K562 (cell line): ENCODE data around the gene RAP1GAP2. TPM values are rescaled to one million over a fixed set of nuclear protein-coding genes. Genes with fewer than 3 reads are reported as not detected.
A peak's percentile ranks its signal among the peaks of the same experiment; 100 is the strongest.

ENCODE experiments used
- ATAC-seq: fragments of 200-7000 bp; cut with Tn5 transposase; 3 replicates; pipeline ENCODE4 v1.9.1; 2020; ENCODE audit warnings: moderate library complexity
- BruUV-seq: library from RNA; stranded (reverse); fragments of 400-500 nt; replicated peaks from 2 replicates; lab custom pipeline; 2021; lab: Mats Ljungman, UMichigan
- CTCF ChIA-PET: fragments of 300-600 bp; formaldehyde crosslinking; extraction: SDS; loops from one replicate; lab custom pipeline; 2021; ENCODE audit warnings: low intra/inter-chr PET ratio; lab: Yijun Ruan, JAX
- POLR2A ChIA-PET: fragments of 300-600, 350-650 bp; sonication (Branson Sonifier 250); formaldehyde crosslinking; extraction: SDS; loops from one replicate; lab custom pipeline; 2021; ENCODE audit warnings: antibody characterized with exemption, inconsistent platforms; lab: Yijun Ruan, JAX
- DNase-seq, 4 experiments: peaks; one replicate each; pipeline versions ENCODE4 v3.0.0 to v3.0.0-alpha.2; 2011 to 2018; ENCODE audit warnings: low spot score in 3 of 4, mixed read lengths in 3 of 4; ENCODE audit errors: extremely low read depth in 1 of 4
- FAIRE-seq: peaks from 2 replicates; lab custom pipeline; 2011; peaks lifted over from hg19 to GRCh38; lab: Jason Lieb, UNC
- H2AFZ ChIP-seq: 2 replicates; pipeline ENCODE4 v1.6.0; 2011; ENCODE audit warnings: low read depth, low read length, control low read depth, inconsistent platforms
- H3K27ac ChIP-seq: fragments of 200-600 bp; 3 replicates; pipeline ENCODE4 v1.8.0; 2011; ENCODE audit warnings: low read depth, mild to moderate bottlenecking, control low read depth, inconsistent platforms, low read length, moderate library complexity, mixed read lengths; ENCODE audit errors: extremely low read depth
- H3K27me3 ChIP-seq, 2 experiments: fragments of 300-600 bp in 1 of 2; 2 replicates in 1 of 2; 3 replicates in 1 of 2; pipeline versions ENCODE4 v1.6.0 to v1.8.0; 2011; ENCODE audit warnings: inconsistent platforms in 2 of 2, low read length in 2 of 2, mild to moderate bottlenecking in 1 of 2, mixed read lengths in 1 of 2, moderate library complexity in 1 of 2; ENCODE audit not compliant: control insufficient read depth in 2 of 2, insufficient read depth in 2 of 2
- H3K36me3 ChIP-seq: fragments of 300-600 bp; 3 replicates; pipeline ENCODE4 v1.8.0; 2011; ENCODE audit warnings: mild to moderate bottlenecking, low read length, inconsistent platforms; ENCODE audit not compliant: control insufficient read depth, insufficient read depth
- H3K4me1 ChIP-seq, 2 experiments: fragments of 200-600 bp in 1 of 2; replicated peaks in 1 of 2; 2 replicates in 1 of 2; 3 replicates in 1 of 2; pipeline versions ENCODE4 v1.5.1 to v1.8.0; 2011; ENCODE audit warnings: inconsistent platforms in 2 of 2, low read length in 2 of 2, mild to moderate bottlenecking in 1 of 2, mixed read lengths in 1 of 2, moderate library complexity in 1 of 2; ENCODE audit not compliant: control insufficient read depth in 2 of 2, insufficient read depth in 2 of 2
- H3K4me2 ChIP-seq: 2 replicates; pipeline ENCODE4 v1.6.1; 2011; ENCODE audit warnings: low read length, control low read depth, inconsistent platforms, mixed read lengths; ENCODE audit not compliant: insufficient read depth
- H3K4me3 ChIP-seq: fragments of 200-600 bp; sonication (generic), shearing (Covaris generic); 2 replicates; pipeline ENCODE4 v1.5.1; 2016; ENCODE audit warnings: control low read depth, inconsistent platforms
- H3K79me2 ChIP-seq: fragments of 200-600 bp; 3 replicates; pipeline ENCODE4 v1.8.0; 2011; ENCODE audit warnings: low read length, inconsistent platforms; ENCODE audit not compliant: control insufficient read depth, insufficient read depth
- H3K9ac ChIP-seq, 2 experiments: 2 replicates each; pipeline versions ENCODE4 v1.6.0 to v1.6.1; 2011; ENCODE audit warnings: low read depth in 2 of 2, low read length in 2 of 2, control low read depth in 1 of 2, inconsistent platforms in 1 of 2, mild to moderate bottlenecking in 1 of 2, mixed read lengths in 1 of 2; ENCODE audit not compliant: insufficient read depth in 1 of 2
- H3K9me1 ChIP-seq: one replicate; pipeline ENCODE4 v1.6.0; 2011; ENCODE audit warnings: inconsistent platforms, mild to moderate bottlenecking, low read length, moderate library complexity; ENCODE audit not compliant: control insufficient read depth, insufficient read depth
- H3K9me3 ChIP-seq: replicated peaks from 2 replicates; pipeline ENCODE4 v1.5.1; 2011; ENCODE audit warnings: low read depth, low read length, inconsistent platforms; ENCODE audit not compliant: control insufficient read depth, insufficient read depth
- H4K20me1 ChIP-seq: replicated peaks from 2 replicates; pipeline ENCODE4 v1.6.1; 2011; ENCODE audit warnings: low read length, inconsistent platforms, mixed read lengths; ENCODE audit not compliant: control insufficient read depth, insufficient read depth
- BRD9 ChIP-seq: fragments of 450-650 bp; IDR thresholded peaks from 2 replicates; pipeline ENCODE4 v1.6.1; 2018; ENCODE audit warnings: low read depth; ENCODE audit not compliant: partially characterized antibody
- CSDE1 ChIP-seq, 2 experiments: fragments of 450-650 bp; IDR thresholded peaks; 2 replicates each; pipeline ENCODE4 v1.6.1; 2016; ENCODE audit warnings: mild to moderate bottlenecking in 1 of 2
- GABPA ChIP-seq: fragments of 200-800 bp; sonication (Bioruptor generic); conservative IDR thresholded peaks from 2 replicates; pipeline ENCODE4 v1.6.1; 2016; ENCODE audit warnings: low read depth, missing genetic modification characterization, missing compliant biosample characterization
- GTF2E2 ChIP-seq: fragments of 200-800 bp; sonication (Bioruptor generic); IDR thresholded peaks from 2 replicates; pipeline ENCODE4 v1.6.1; 2016; ENCODE audit warnings: missing genetic modification characterization, missing compliant biosample characterization
- HLTF ChIP-seq: fragments of 450-650 bp; IDR thresholded peaks from 2 replicates; pipeline ENCODE4 v1.6.1; 2016
- RBM25 ChIP-seq: fragments of 200-400 bp; formaldehyde crosslinking; IDR thresholded peaks from 2 replicates; pipeline ENCODE4 v1.6.1; 2018; ENCODE audit warnings: low read length, low read depth, moderate library complexity; ENCODE audit not compliant: severe bottlenecking
- RBM39 ChIP-seq: fragments of 200-400 bp; formaldehyde crosslinking; optimal IDR thresholded peaks from 2 replicates; pipeline ENCODE3; 2018; ENCODE audit warnings: low read depth, low read length
- SMARCA4 ChIP-seq: fragments of 450-650 bp; IDR thresholded peaks from 2 replicates; pipeline ENCODE4 v1.6.1; 2016
- TAL1 ChIP-seq: fragments of 450-650 bp; IDR thresholded peaks from 2 replicates; pipeline ENCODE4 v1.6.1; 2016; ENCODE audit warnings: mild to moderate bottlenecking
- ZNF124 ChIP-seq: sonication (generic); formaldehyde crosslinking; IDR thresholded peaks from 2 replicates; pipeline ENCODE4 v1.8.1; 2022; ENCODE audit warnings: missing genetic modification reagents
- ZNF23 ChIP-seq: fragments of 250-450 bp; sonication (Bioruptor Pico); IDR thresholded peaks from 2 replicates; pipeline ENCODE4 v1.4.0; 2020; ENCODE audit warnings: mild to moderate bottlenecking
- ZNF354B ChIP-seq: fragments of 250-450 bp; sonication (Bioruptor Pico); IDR thresholded peaks from 2 replicates; pipeline ENCODE4 v1.4.0; 2020
- WGBS: fragments of 100-300 bp; shearing (Covaris generic); methylation state at CpG from one replicate; pipeline ENCODE4 v1.1.6; 2016; ENCODE audit warnings: low coverage, mixed read lengths; ENCODE audit not compliant: insufficient coverage; ENCODE audit errors: missing lambda C conversion rate; 5-methylcytosine and 5-hydroxymethylcytosine counted together
- in situ Hi-C: fragments of 300-500 bp; cut with MboI; formaldehyde crosslinking; loops from 4 replicates; pipeline ENCODE4 v1.15.0; 2018; ENCODE audit warnings: inconsistent platforms, mixed read lengths
- intact Hi-C: fragments of 100-400 bp; cut with micrococcal nuclease; formaldehyde crosslinking; loops from 2 replicates; pipeline ENCODE4 v1.14.2; 2022
- polyA plus RNA-seq, 8 experiments: library from polyadenylated mRNA; depleted of rRNA in 4 of 8; stranded (reverse) in 5 of 8; unstranded in 3 of 8; fragments of >200 nt; fragmentation: Nextera tagmentation in 2 of 8; fragmentation: Illumina TruSeq in 1 of 8; extraction: Ambion mirVana in 2 of 8; extraction: Trizol in 1 of 8; gene quantifications; 2 replicates each; pipeline versions ENCODE4 v1.2.1 to v1.2.3, GENCODE V29; 2011 to 2014; ENCODE audit warnings: inconsistent platforms in 1 of 8, missing spikeins in 1 of 8
- total RNA-seq, 7 experiments: library from RNA; depleted of rRNA in 6 of 7; stranded (reverse); fragments of >200 nt in 6 of 7; fragmentation: Illumina TruSeq in 2 of 7; extraction: Trizol in 2 of 7; gene quantifications; 2 replicates each; pipeline versions ENCODE4 v1.2.1 to v1.2.3, GENCODE V29; 2011 to 2021; ENCODE audit warnings: low replicate concordance in 1 of 7
- TF ChIP-seq, protein P1 (sequence below), 2 experiments: fragments of 450-650 bp in 1 of 2; sonication (generic) in 1 of 2; formaldehyde crosslinking; conservative IDR thresholded peaks; 2 replicates each; pipeline versions ENCODE4 v1.4.0 to v1.8.1; 2020 to 2022; ENCODE audit warnings: mild to moderate bottlenecking in 1 of 2, missing genetic modification reagents in 1 of 2
- TF ChIP-seq, protein P2 (sequence below): fragments of 200-800 bp; sonication (Bioruptor generic); IDR thresholded peaks from 2 replicates; pipeline ENCODE4 v1.6.1; 2017; ENCODE audit warnings: missing genetic modification characterization, missing compliant biosample characterization
- TF ChIP-seq, protein P3 (sequence below): IDR thresholded peaks from 2 replicates; pipeline ENCODE4 v1.6.1; 2011; ENCODE audit warnings: borderline replicate concordance, low read depth, mild to moderate bottlenecking, moderate library complexity, low read length; ENCODE audit not compliant: insufficient read depth, poor library complexity, severe bottlenecking

RAP1GAP2 gene
- total and polyA plus RNA-seq, 9 of the 15 experiments (the other 6 are each of a cell fraction or from before 2014, with no cell fraction given) = 0.01 to 1.3 (median 0.42) TPM; not detected in 1

DNA sequence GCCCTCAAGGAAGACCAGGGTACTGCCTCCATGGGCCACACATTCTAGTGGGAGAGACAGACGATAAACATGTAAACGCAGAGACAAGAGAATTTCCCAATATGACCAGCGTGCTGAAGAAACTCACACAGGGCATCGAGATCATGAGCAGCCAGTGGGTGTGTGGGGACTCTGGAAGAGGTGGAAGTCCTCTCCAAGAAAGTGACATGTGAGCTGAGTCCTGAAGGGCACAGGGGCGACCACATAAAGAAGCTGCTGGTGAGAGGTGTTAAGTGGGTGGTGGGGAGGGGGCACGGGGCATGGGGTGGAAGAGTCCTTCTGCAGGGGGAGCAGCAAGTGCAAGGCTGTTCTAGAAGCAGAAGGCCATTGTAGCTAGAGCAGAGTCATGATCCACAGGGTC is 21.0 kb upstream of the RAP1GAP2 start:
- POLR2A ChIA-PET = no interaction called here
- WGBS = 2% methylated on average over 5 of the region's 6 CpGs
- H3K9me3 ChIP-seq = no peaks in the 10 kb centered on the region

DNA sequence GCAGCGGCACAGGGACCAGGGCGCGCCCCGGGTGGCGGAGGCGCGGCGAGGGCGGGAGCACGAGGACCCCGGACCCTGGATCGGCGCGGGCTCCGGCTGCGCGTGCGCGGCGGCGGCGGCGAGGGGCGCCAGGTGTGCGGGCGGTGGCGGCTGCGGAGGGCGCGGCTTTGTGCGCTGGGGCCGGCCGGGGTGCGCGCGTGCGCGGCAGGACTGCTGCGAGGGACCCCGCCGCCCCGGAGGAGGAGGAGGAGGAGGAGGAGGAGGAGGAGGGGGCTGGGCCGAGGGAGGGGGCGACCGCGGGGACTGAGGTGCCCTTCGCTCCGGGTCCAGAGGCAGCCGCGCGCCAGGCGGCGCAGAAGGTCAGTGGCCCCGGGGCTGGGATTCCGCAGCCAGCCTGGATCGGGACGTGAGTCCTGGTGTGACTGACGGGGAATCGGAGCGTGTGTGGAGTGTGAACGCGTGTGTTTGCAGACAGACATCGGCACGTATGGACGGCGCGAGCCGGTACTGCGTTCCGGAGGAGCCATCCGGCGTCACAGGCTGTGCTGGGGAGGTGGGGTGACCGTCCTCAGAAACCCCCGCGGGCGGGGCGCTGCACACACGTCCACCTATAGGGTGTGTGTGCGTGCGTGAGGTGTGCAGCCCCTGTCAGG is 19.5 kb upstream of the RAP1GAP2 start:
- in situ Hi-C loops = no loop called here
- Histone ChIP-seq H3K4me1 (peaks cover 0 to 6% of the 10 kb centered on the region in 2 experiments; a peak in 1 of 5 replicates), H3K79me2 (no peaks in the 10 kb centered on the region), H3K27ac (no peak overlapping the region), H3K9ac (no peak overlapping the region), H3K27me3 (peaks cover 3 to 15% of the 10 kb centered on the region in 2 experiments; a peak in 2 of 5 replicates), H4K20me1 (no peaks in the 10 kb centered on the region; the same call in 1 of the 2 replicates), H3K9me3 (no peaks in the 10 kb centered on the region), H2AFZ (no peak overlapping the region), H3K4me3 (no peak overlapping the region), H3K9me1 (no peaks in the 10 kb centered on the region), H3K4me2 (no peak overlapping the region), H3K36me3 (no peaks in the 10 kb centered on the region)
- DNase-seq = peak in 2 of 4 experiments; percentile 15 to 27
- FAIRE-seq = no peak
- no TSS peak for BruUV-seq
- 2% methylated on average over 11 of the region's 80 CpGs for WGBS
- ATAC-seq = no peak
- POLR2A ChIA-PET = no interaction called here
- CTCF ChIA-PET = no interaction called here
- intact Hi-C loops = no loop called here
- TF ChIP-seq TAL1 (no peak), SMARCA4 (no peak), ZNF23 (no peak), GTF2E2 (tag) (no peak), BRD9 (no peak), ZNF354B (CRISPR knock-in tag) (no peak)
- TF ChIP-seq, protein P1, sequence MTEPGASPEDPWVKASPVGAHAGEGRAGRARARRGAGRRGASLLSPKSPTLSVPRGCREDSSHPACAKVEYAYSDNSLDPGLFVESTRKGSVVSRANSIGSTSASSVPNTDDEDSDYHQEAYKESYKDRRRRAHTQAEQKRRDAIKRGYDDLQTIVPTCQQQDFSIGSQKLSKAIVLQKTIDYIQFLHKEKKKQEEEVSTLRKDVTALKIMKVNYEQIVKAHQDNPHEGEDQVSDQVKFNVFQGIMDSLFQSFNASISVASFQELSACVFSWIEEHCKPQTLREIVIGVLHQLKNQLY (CRISPR knock-in tag; conservative IDR thresholded peaks at IDR 0.05) = no peak
- TF ChIP-seq, protein P2, sequence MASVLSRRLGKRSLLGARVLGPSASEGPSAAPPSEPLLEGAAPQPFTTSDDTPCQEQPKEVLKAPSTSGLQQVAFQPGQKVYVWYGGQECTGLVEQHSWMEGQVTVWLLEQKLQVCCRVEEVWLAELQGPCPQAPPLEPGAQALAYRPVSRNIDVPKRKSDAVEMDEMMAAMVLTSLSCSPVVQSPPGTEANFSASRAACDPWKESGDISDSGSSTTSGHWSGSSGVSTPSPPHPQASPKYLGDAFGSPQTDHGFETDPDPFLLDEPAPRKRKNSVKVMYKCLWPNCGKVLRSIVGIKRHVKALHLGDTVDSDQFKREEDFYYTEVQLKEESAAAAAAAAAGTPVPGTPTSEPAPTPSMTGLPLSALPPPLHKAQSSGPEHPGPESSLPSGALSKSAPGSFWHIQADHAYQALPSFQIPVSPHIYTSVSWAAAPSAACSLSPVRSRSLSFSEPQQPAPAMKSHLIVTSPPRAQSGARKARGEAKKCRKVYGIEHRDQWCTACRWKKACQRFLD = no peak
- TF ChIP-seq, protein P3, sequence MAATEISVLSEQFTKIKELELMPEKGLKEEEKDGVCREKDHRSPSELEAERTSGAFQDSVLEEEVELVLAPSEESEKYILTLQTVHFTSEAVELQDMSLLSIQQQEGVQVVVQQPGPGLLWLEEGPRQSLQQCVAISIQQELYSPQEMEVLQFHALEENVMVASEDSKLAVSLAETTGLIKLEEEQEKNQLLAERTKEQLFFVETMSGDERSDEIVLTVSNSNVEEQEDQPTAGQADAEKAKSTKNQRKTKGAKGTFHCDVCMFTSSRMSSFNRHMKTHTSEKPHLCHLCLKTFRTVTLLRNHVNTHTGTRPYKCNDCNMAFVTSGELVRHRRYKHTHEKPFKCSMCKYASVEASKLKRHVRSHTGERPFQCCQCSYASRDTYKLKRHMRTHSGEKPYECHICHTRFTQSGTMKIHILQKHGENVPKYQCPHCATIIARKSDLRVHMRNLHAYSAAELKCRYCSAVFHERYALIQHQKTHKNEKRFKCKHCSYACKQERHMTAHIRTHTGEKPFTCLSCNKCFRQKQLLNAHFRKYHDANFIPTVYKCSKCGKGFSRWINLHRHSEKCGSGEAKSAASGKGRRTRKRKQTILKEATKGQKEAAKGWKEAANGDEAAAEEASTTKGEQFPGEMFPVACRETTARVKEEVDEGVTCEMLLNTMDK = no peak

More for the DNA sequence above, 21.0 kb upstream of the RAP1GAP2 start:
- intact Hi-C loops = no loop called here
- in situ Hi-C loops = no loop called here
- Histone ChIP-seq H3K4me3 (no peak overlapping the region), H3K9me1 (no peaks in the 10 kb centered on the region), H3K79me2 (no peaks in the 10 kb centered on the region), H4K20me1 (no peaks in the 10 kb centered on the region; the same call in 1 of the 2 replicates), H3K4me1 (peaks cover 0 to 6% of the 10 kb centered on the region in 2 experiments; a peak in 1 of 5 replicates), H3K9ac (no peak overlapping the region), H3K36me3 (no peaks in the 10 kb centered on the region), H3K27me3 (peaks cover 3 to 24% of the 10 kb centered on the region in 2 experiments; a peak in 2 of 5 replicates), H2AFZ (no peak overlapping the region), H3K4me2 (no peak overlapping the region), H3K27ac (no peak overlapping the region)
- FAIRE-seq (no peak), DNase-seq (no peak), ATAC-seq (no peak)
- TF ChIP-seq GABPA = no peak
- no peak for TF ChIP-seq RBM39
- no peak for TF ChIP-seq CSDE1 (IDR thresholded peaks at IDR 0.05)
- TF ChIP-seq RBM25 = no peak
- no peak for TF ChIP-seq HLTF
- no peak for TF ChIP-seq ZNF124 (CRISPR knock-in tag)
- no TSS peak for BruUV-seq
- CTCF ChIA-PET = no interaction called here
